Stimulated activated naive B cell treated with anti-CD40 and anti-IgM and Interleukin-4, amounts not matched to agents 10 μg/mL and 1 μg/mL and 100 μg/mL, for 72 hours (primary cell): ENCODE data around the gene TNFRSF13B.
A peak's percentile ranks its signal among the peaks of the same experiment; 100 is the strongest.
"Not testable (repeated sequence)": the region's sequence is repeated elsewhere in the genome, so short reads cannot be mapped to it uniquely, and the experiment has no call there.

Experiments used
- ATAC-seq, 2 donors: fragments of 150-1000 bp; cut with Tn5 transposase; replicated peaks; 2 replicates each; pipeline ENCODE4 v1.10.0; 2021; ENCODE audit warnings: moderate library complexity in 1 of 2
- DNase-seq: peaks from one replicate; pipeline ENCODE4 v3.0.0; 2021
- H3K27ac Mint-ChIP-seq: one replicate; pipeline ENCODE4 v1.8.0; 2022; ENCODE audit warnings: mild to moderate bottlenecking, mixed read lengths
- H3K27me3 Mint-ChIP-seq, 2 donors: one replicate each; pipeline ENCODE4 v1.8.0; 2022; ENCODE audit warnings: mixed read lengths in 2 of 2
- H3K36me3 Mint-ChIP-seq, 2 donors: one replicate each; pipeline ENCODE4 v1.8.0; 2022; ENCODE audit warnings: mixed read lengths in 2 of 2, mild to moderate bottlenecking in 1 of 2
- H3K4me1 Mint-ChIP-seq, 2 donors: one replicate each; pipeline ENCODE4 v1.8.0; 2022; ENCODE audit warnings: mixed read lengths in 2 of 2, mild to moderate bottlenecking in 1 of 2
- H3K4me3 Mint-ChIP-seq, 2 donors: one replicate each; pipeline ENCODE4 v1.8.0; 2022; ENCODE audit warnings: mild to moderate bottlenecking in 2 of 2, mixed read lengths in 2 of 2, moderate library complexity in 1 of 2
- H3K9me3 Mint-ChIP-seq, 2 donors: one replicate each; pipeline ENCODE4 v1.8.0; 2022; ENCODE audit warnings: mixed read lengths in 2 of 2, mild to moderate bottlenecking in 1 of 2

Gene TNFRSF13B

DNA sequence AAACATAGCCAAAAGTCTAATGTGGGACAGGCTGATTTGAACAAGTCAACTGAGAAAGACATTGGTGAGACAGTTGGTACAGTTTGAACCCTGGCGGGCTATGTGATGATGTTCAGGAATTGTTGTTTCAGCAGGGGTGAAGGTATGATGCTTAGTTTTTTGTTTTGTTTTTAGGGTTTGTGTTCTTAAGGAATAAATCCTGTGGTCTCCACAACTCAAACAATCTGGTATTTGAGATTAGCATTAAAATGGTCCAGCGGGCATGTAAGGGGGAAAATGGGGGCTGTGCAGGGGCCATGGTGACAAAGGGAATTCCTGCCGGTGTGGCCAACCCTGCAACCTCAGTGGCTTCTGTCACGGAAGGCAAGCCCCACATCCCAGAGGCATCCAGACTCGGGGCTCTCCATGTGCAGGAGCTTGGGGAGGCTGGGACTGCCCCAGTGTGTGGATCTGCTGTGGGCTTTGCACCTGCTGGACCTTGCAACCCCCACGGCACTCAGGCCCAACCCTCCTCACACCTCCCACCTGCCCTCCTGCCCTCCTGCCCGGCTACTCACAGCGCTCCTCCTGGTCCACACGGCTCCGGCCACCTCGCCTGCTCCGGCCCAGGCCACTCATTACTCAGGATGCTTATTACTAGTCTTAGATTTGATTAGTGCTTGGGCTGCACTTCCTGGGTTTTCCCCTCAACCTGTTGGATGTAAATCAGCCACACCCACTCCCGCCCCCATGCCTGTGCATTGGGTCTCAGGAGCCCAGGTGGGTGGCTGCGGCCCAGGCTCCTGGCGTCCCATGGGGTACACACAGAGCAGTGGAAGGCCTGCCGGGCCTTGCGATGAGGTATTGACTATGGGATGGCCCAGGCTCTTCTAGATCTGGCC, at the start of gene TNFRSF13B:
TSS of gene TNFRSF13B (minus strand) at position 661 of the 881 bp plus-strand sequence. CDS start at position 618, 43 bp downstream.
- Mint-ChIP-seq H3K27ac (peak within 1 kb of the TSS; percentile 96), H3K36me3 (peaks cover 0 to 7% of the 10 kb centered on the region in 2 donors), H3K4me1 (peaks cover 59 to 88% of the 10 kb centered on the region in 2 donors), H3K27me3 (no peaks in the 10 kb centered on the region), H3K4me3 (peak within 1 kb of the TSS; percentile 80 to 84), H3K9me3 (no peaks in the 10 kb centered on the region)
- peak; percentile 77 for DNase-seq
- ATAC-seq = peak; percentile 54 to 66

DNA sequence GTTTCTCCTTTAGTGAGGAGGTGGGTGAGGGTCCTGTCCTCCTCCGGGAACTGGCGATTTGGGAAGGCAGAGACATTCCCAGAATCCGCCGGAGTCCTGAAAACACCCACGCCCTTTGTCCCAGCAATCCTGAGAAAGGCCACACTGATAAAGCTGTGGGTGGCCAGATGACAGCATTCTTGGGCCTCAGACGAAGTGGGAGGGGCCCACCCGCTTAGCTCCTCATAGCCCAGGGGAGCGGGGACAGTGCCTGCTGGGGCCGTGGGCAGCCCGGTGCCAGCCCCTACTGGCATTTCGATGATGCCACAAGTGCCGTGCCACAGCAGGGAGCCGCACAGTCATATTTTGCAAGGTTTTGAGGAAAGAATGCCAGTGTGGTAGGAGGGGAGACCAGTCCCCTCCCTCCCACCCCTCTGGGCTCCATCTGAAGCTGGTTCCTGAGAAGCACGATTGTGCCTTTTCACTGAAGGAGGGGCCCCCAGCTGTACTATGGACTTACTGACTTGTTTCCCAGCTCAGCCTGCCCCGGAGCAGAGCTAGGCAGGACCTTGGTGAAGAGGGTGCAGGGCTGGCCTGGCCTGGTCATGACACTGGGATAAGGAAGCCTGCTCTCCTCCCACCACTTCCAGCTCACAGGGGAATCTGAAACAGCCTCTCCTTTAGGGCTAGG, 49.4 kb upstream of the TNFRSF13B start:
- no peak overlapping the region for H3K4me3 Mint-ChIP-seq
- H3K36me3 Mint-ChIP-seq = no peaks in the 10 kb centered on the region
- ATAC-seq = no peak

DNA sequence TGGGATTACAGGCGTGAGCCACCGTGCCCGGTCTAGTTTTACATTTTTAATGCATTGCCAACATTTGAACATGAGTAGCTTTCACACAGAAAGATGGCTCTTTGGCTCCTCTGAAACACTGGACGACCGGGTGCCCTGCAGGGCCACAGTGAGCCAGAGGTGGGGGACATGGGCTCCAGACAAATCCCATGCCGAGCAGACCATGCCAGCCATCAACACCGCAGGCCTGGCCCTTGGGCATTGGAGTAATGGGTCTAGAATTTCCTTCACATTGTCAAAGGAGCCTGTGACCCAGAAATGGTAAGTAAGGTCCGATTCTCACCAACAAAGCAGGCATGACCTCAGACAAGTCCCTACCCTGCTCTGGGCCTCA, 48.9 kb upstream of the TNFRSF13B start:
- H3K4me3 Mint-ChIP-seq = no peak overlapping the region
- ATAC-seq = no peak
- peaks cover 0 to 1% of the 10 kb centered on the region in 2 donors for H3K9me3 Mint-ChIP-seq
- no peak for DNase-seq
- no peaks in the 10 kb centered on the region for H3K27me3 Mint-ChIP-seq
- H3K36me3 Mint-ChIP-seq = no peaks in the 10 kb centered on the region
- no peak overlapping the region for H3K27ac Mint-ChIP-seq
- H3K4me1 Mint-ChIP-seq = peaks cover 13 to 32% of the 10 kb centered on the region in 2 donors

More for the DNA sequence above, 49.4 kb upstream of the TNFRSF13B start:
- Mint-ChIP-seq H3K27ac (no peak overlapping the region), H3K4me1 (peaks cover 13 to 27% of the 10 kb centered on the region in 2 donors), H3K27me3 (no peaks in the 10 kb centered on the region), H3K9me3 (peaks cover 0 to 1% of the 10 kb centered on the region in 2 donors)
- no peak for DNase-seq

DNA sequence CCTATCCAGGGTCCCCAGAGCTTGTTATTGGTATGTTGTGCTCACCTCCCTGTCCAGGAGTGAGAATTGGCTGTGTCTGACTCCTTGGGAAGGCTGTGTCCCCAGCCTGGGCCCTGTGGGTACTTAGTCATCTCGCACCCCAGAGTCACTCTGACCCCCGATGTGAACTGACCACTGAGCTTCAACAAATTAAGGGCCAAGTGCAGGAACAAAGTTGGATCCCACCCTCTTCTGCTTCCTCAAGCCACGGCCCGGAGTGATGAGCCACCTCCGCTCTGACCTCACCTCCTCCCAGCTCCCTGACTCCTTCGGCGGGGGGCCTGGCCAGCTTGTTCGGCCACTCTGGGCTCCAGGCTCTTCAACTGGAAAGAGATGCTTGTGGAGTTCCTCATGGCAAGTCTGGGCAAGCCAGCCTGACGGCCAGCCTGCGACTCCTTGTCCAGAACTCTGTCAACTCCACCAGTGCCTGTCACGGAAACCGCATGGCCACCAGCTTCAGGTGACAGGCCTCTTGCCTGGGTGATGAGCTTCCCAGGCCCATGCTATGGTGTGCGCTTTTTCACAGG, 48.1 kb upstream of the TNFRSF13B start:
- ATAC-seq (no peak), DNase-seq (no peak)
- peaks cover 17 to 40% of the 10 kb centered on the region in 2 donors for H3K4me1 Mint-ChIP-seq
- H3K9me3 Mint-ChIP-seq = peaks cover 0 to 1% of the 10 kb centered on the region in 2 donors
- no peaks in the 10 kb centered on the region for H3K36me3 Mint-ChIP-seq
- H3K27ac Mint-ChIP-seq = no peak overlapping the region
- H3K27me3 Mint-ChIP-seq = no peaks in the 10 kb centered on the region
- no peak overlapping the region for H3K4me3 Mint-ChIP-seq

DNA sequence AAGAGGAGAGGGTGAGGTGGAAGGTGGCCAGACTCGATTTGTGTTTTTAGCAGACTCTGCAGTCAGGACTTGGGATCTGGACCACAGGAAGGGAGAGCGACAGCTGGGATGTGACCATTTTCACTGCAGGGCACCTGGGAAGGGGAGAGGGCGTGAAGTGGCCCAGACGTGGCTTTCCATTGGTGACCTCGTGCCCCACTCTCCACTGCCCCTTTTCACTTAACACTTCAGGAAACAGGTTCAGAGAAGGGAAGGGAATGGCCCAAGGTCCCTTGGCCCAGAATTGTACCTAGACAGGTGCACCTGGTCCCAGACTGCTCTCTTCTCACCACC, 47.5 kb upstream of the TNFRSF13B start:
- Mint-ChIP-seq H3K4me1 (peaks cover 17 to 41% of the 10 kb centered on the region in 2 donors), H3K36me3 (no peaks in the 10 kb centered on the region), H3K27me3 (no peaks in the 10 kb centered on the region), H3K9me3 (peaks cover 0 to 1% of the 10 kb centered on the region in 2 donors), H3K27ac (no peak overlapping the region), H3K4me3 (no peak overlapping the region)
- no peak for DNase-seq
- ATAC-seq = no peak

DNA sequence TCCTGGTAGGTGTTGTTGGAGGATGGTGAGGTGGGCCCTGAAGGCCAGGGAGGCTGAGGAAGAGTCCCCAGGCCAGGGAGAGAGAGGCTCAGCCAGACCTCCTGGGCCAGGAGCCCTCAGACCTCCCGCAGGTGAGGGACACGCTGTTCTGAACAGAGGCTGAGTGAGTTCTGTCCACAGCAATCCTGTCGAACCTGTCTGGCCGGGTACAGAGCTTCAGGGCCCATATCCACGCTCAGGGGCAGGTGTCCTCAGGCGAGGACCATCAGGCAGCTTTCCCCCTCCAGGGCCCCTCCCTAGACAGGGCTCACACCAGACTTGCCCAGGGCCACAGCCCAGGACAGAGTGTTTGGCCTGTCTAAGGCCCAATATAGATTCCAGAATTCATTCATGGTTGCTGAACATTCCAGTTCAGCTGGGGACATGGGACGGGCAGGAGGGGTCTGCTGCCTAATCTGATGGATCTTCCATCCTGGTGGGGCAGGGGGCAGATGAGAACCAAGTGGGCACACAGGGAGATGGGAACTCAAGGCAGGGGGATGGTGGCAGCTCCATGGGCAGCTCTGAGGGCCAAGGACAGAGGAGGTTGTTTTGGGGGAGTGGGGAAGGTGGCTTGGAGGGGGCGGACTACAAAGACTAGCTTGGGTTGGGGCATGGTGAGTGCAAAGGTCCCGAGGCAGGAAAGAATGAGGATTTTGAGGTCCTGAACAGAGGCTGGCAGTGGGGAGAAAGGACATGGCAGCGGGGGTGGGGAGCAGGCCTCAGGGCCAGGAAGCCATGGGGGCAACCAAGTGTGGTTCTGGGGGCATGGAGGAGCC, 46.9 kb upstream of the TNFRSF13B start:
- DNase-seq = no peak
- no peak for ATAC-seq
- peaks cover 17 to 41% of the 10 kb centered on the region in 2 donors for H3K4me1 Mint-ChIP-seq
- no peaks in the 10 kb centered on the region for H3K27me3 Mint-ChIP-seq
- no peaks in the 10 kb centered on the region for H3K36me3 Mint-ChIP-seq
- no peak overlapping the region for H3K27ac Mint-ChIP-seq
- no peak overlapping the region for H3K4me3 Mint-ChIP-seq
- H3K9me3 Mint-ChIP-seq = peaks cover 0 to 1% of the 10 kb centered on the region in 2 donors

GRCh38 chr17:17018021-17018441, 46.1 kb upstream of the TNFRSF13B start:
- ATAC-seq (no peak), DNase-seq (no peak)
- Mint-ChIP-seq H3K27me3 (no peaks in the 10 kb centered on the region), H3K9me3 (peaks cover 0 to 1% of the 10 kb centered on the region in 2 donors), H3K36me3 (no peaks in the 10 kb centered on the region), H3K4me1 (peaks cover 17 to 41% of the 10 kb centered on the region in 2 donors), H3K4me3 (no peak overlapping the region), H3K27ac (peak overlapping the region; percentile 14)

DNA sequence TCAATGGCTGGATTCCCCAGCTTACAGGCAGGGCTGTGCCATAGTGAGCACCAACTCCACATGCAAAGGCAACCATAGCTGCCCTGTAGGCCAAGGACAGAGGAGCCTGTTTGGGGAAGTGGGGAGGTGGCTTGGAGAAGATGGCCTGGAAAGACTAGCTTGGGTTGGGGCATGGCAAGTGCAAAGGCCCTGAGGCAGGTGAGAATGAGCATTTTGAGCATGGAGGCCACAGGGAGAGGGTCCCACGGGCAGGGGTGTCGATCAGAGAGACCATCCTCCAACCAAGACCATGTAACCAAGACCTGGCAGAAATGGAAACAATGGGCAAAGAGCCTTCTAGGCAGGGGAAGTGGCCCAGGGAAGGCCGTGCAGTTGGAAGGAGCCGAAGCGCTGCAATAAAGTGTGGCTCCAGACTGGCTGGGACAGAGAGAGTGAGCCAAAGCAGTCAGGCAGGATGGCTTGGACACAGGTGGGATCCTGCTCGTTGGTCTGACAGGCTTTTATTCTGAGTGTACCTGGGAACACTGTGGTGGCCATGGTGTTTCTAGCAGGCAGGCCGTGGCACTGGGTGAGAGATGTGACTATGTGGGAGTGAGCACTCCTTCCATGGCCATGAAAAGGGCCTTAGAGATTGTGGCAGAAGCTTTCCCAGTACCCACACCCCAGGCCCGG, 45.6 kb upstream of the TNFRSF13B start:
- ATAC-seq (no peak), DNase-seq (no peak)
- Mint-ChIP-seq H3K36me3 (no peaks in the 10 kb centered on the region), H3K27me3 (peaks cover 0 to 4% of the 10 kb centered on the region in 2 donors), H3K4me3 (no peak overlapping the region), H3K27ac (peak overlapping the region; percentile 53), H3K9me3 (peaks cover 0 to 1% of the 10 kb centered on the region in 2 donors), H3K4me1 (peaks cover 17 to 41% of the 10 kb centered on the region in 2 donors)

GRCh38 chr17:17016199-17017197, 44.6 kb upstream of the TNFRSF13B start:
- H3K4me1 Mint-ChIP-seq = peaks cover 17 to 41% of the 10 kb centered on the region in 2 donors
- H3K36me3 Mint-ChIP-seq, H3K9me3 Mint-ChIP-seq, H3K4me3 Mint-ChIP-seq, H3K27me3 Mint-ChIP-seq, H3K27ac Mint-ChIP-seq, DNase-seq: not testable (repeated sequence)
- ATAC-seq = peak; percentile 84 to 89

- Mint-ChIP-seq H3K27ac (no peak overlapping the region), H3K27me3 (peaks cover 0 to 6% of the 10 kb centered on the region in 2 donors), H3K4me1 (peaks cover 17 to 41% of the 10 kb centered on the region in 2 donors), H3K36me3 (no peaks in the 10 kb centered on the region), H3K4me3 (no peak overlapping the region), H3K9me3 (peaks cover 0 to 1% of the 10 kb centered on the region in 2 donors)
- DNase-seq = no peak
- no peak for ATAC-seq
These were observed 43.3 kb upstream of the TNFRSF13B start for GRCh38 chr17:17015230-17015629.

DNA sequence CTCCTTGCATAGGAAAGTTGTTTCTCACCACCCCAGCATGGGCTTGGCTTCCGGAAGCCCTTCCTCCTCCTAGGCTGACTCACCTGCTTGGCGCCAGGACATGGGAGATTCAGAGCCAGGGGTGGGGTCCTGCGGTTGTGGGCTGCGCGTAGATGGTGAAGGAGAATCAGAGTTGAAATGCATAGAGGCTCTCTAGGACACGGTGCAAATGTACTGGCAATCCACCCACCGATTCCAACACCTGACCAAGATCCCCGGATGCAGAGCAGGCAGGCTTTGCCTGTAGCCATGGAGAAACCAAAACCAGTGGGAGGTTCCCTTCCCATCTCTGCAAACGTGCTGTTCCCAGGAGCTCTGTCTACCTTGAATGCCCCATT, 42.8 kb upstream of the TNFRSF13B start:
- ATAC-seq, H3K27me3 Mint-ChIP-seq, H3K9me3 Mint-ChIP-seq, H3K27ac Mint-ChIP-seq, DNase-seq, H3K4me3 Mint-ChIP-seq, H3K36me3 Mint-ChIP-seq: not testable (repeated sequence)
- H3K4me1 Mint-ChIP-seq = peaks cover 17 to 41% of the 10 kb centered on the region in 2 donors

- H3K27ac Mint-ChIP-seq, H3K36me3 Mint-ChIP-seq, H3K9me3 Mint-ChIP-seq, ATAC-seq, H3K27me3 Mint-ChIP-seq, DNase-seq, H3K4me3 Mint-ChIP-seq: not testable (repeated sequence)
- peaks cover 17 to 41% of the 10 kb centered on the region in 2 donors for H3K4me1 Mint-ChIP-seq
These were observed 42.2 kb upstream of the TNFRSF13B start for GRCh38 chr17:17013828-17014747.
